ENCODE data around the gene AP5Z1. TPM values are rescaled to one million over a fixed set of nuclear protein-coding genes. Genes with fewer than 3 reads are reported as not detected.

Gene AP5Z1
- total RNA-seq, 1 experiment from 2014 or later, result 38.3 TPM

GRCh38 chr7:4726566-4726965, 48.9 kb upstream of the AP5Z1 start:
- Histone ChIP-seq H3K79me2 (ENCODE audit: insufficient read depth, low read length) (no peaks in the 10 kb centered on the region), H3K9me3 (ENCODE audit: control insufficient read depth, low read depth, low read length) (no peaks in the 10 kb centered on the region), H3K14ac (ENCODE audit: insufficient read depth, low read length) (no peak overlapping the region), H2BK15ac (ENCODE audit: low read depth, low read length) (no peak overlapping the region), H4K5ac (ENCODE audit: insufficient read length, low read depth, low read length) (no peak overlapping the region), H3K4me1 (ENCODE audit: insufficient read depth, low read length) (no peaks in the 10 kb centered on the region), H2AFZ (ENCODE audit: low read length) (no peak overlapping the region), H3K27ac (ENCODE audit: insufficient read length, low read depth, low read length) (no peak overlapping the region), H3K79me1 (ENCODE audit: insufficient read depth, low read depth, low read length, poor library complexity, severe bottlenecking) (no peaks in the 10 kb centered on the region), H3K4me2 (ENCODE audit: insufficient read depth, insufficient read length, low read length) (no peak overlapping the region), H3K23me2 (ENCODE audit: insufficient read length, low read depth, low read length, poor library complexity, severe bottlenecking) (no peaks in the 10 kb centered on the region), H2BK12ac (ENCODE audit: insufficient read length, low read depth, low read length) (no peak overlapping the region), H3K23ac (ENCODE audit: insufficient read length, low read depth, low read length) (no peak overlapping the region), H3T11ph (ENCODE audit: low read length) (no peak overlapping the region), H2BK120ac (ENCODE audit: low read depth, low read length, poor library complexity, severe bottlenecking) (no peak overlapping the region), H3K9ac (ENCODE audit: extremely low read depth, insufficient read length, low read length) (no peak overlapping the region), H4K20me1 (ENCODE audit: control insufficient read depth, insufficient read depth, insufficient read length) (no peaks in the 10 kb centered on the region), H2BK20ac (ENCODE audit: low read depth, low read length, poor library complexity, severe bottlenecking) (no peak overlapping the region), H4K8ac (replicated peaks; ENCODE audit: insufficient read length, low read depth, low read length) (no peak overlapping the region), H3K18ac (ENCODE audit: insufficient read length, low read depth, low read length) (no peak overlapping the region), H2AK5ac (ENCODE audit: insufficient read length, low read length) (no peak overlapping the region), H3K27me3 (ENCODE audit: insufficient read depth, low read length) (no peaks in the 10 kb centered on the region), H4K91ac (ENCODE audit: insufficient read length, low read depth, low read length) (no peak overlapping the region), H2BK5ac (ENCODE audit: insufficient read length, low read length) (no peak overlapping the region), H3K4ac (ENCODE audit: low read depth, low read length) (no peak overlapping the region), H3K56ac (ENCODE audit: insufficient read length, low read depth, low read length) (no peak overlapping the region)
- TF ChIP-seq, protein P1, sequence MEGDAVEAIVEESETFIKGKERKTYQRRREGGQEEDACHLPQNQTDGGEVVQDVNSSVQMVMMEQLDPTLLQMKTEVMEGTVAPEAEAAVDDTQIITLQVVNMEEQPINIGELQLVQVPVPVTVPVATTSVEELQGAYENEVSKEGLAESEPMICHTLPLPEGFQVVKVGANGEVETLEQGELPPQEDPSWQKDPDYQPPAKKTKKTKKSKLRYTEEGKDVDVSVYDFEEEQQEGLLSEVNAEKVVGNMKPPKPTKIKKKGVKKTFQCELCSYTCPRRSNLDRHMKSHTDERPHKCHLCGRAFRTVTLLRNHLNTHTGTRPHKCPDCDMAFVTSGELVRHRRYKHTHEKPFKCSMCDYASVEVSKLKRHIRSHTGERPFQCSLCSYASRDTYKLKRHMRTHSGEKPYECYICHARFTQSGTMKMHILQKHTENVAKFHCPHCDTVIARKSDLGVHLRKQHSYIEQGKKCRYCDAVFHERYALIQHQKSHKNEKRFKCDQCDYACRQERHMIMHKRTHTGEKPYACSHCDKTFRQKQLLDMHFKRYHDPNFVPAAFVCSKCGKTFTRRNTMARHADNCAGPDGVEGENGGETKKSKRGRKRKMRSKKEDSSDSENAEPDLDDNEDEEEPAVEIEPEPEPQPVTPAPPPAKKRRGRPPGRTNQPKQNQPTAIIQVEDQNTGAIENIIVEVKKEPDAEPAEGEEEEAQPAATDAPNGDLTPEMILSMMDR (conservative IDR thresholded peaks at IDR 0.05), result no peak
- Mint-ChIP-seq H3K4me1 (peaks cover 4 to 9% of the 10 kb centered on the region in 2 experiments; a peak in 3 of 4 replicates), H3K9me3 (no peaks in the 10 kb centered on the region), H3K36me3 (ENCODE audit: insufficient read depth in 1 of 3, low read depth in 3 of 3) (no peaks in the 10 kb centered on the region), H3K27ac (no peak overlapping the region), H3K4me3 (no peak overlapping the region), H3K27me3 (ENCODE audit: low read depth) (peaks cover 5% of the 10 kb centered on the region; the same call in 1 of the 2 replicates)
- no peak for DNase-seq
- no CpG with 5 or more reads among the region's 9 CpGs for WGBS (ENCODE audit: extremely low coverage, insufficient read length, low lambda C conversion rate)

All from H9 (cell line).